T-helper 1 cell (primary cell): Measurements from ENCODE around the gene DMAC1.
A peak's percentile ranks its signal among the peaks of the same experiment; 100 is the strongest.

Experiments used
- DNase-seq, 5 donors: peaks; one replicate each; pipeline ENCODE4 v3.0.0-alpha.2; 2012 to 2020
- total RNA-seq, 4 donors: gene quantifications; one replicate each; lab custom pipeline; 2026; lab: John Stamatoyannopoulos, UW

DMAC1 gene
- 9.2 to 20.2 (median 12.3) reads per million in 4 donors for total RNA-seq

- DNase-seq: peak; percentile 35 to 85 (median 53)
Observed at GRCh38 chr9:7799234-7799943, at the start of gene DMAC1. TSS of gene DMAC1 (minus strand) at chr9:7799778. CDS start at chr9:7799734, 44 bp downstream.

- DNase-seq: no peak
Observed at GRCh38 chr9:7849362-7849761, 49.8 kb upstream of the DMAC1 start.

DNA sequence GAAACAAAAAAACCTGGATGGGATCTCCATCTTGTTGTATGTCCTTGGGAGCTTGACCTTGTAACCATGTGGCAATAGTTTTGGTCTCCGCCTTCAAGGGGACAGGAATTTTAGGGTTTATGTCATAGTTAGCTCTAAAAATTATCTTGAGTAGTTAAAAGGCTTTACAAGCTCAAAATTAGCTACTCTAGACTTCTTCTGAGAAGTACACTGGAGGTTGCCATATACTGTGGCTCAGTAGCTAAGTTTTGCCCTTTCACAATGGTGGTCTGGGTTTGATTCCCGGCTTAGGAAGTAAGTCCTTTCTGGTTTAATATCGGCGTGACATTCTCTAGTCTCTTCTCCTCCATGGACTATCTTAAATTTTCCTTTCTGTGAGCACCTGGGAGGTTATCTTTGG lies 48.9 kb upstream of the DMAC1 start:
- DNase-seq: no peak

DNA sequence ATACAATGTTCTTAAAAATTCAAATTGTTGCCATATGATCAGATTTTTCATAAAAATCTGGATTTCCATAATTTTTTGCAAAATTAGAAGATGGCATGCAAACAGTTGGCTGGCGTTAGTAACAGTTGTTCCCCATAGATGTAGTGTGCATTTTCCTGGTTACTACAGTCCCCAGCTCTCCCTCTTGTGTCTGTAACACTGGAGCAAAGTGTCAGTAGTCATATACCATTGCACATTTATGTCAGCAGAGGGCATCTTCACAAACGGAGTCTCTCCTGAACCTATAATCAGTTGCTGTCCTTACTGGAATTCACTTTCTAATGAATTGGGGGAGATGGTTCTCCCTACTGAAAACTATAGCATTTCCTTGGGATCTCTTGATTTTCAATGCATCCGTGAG lies 44.7 kb upstream of the DMAC1 start:
- peak in 1 of 5 donors; percentile 23 for DNase-seq

DNA sequence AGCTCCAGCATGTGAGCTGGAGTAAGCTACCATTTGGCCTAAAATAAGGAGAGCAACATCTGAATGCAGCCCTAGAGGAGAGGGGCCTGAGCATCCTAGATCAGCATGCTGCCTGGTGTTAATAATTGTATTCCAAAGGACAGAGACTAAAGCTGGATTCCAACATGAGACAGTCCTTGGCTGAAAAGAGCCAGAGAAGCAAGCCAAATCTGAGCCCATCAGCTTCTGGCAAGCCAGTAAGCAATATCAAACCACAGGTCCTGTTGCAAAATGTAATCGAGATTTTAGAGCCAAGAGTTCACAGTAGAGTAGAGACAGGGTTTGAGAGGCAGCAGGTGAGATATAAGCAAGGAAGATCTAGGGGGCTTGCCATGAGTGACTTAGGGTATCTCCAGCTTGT lies 42.3 kb upstream of the DMAC1 start:
- DNase-seq: no peak

DNA sequence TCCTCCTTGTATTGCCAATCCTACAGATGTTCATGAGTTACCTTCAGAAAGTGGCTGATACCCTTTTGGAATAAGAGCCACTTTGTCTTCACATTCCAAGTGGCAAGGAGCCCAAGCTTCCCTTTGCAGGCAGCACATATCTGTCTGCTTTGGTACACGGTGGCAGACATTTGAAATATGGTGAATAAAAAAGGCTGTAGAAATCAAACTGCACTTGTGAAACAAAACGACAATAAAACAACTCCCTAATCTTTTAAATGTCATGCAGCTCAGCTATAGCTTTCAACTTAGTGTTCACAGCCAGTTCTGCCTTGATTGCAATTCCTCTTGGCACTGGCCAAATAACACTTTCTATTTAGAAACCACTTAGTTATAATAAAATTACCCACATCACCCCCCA lies 35.0 kb upstream of the DMAC1 start:
- DNase-seq: no peak

GRCh38 chr9:7828334-7828733 lies 28.8 kb upstream of the DMAC1 start:
- no peak for DNase-seq

- no peak for DNase-seq
Observed at GRCh38 chr9:7827792-7828191, 28.2 kb upstream of the DMAC1 start.

DNA sequence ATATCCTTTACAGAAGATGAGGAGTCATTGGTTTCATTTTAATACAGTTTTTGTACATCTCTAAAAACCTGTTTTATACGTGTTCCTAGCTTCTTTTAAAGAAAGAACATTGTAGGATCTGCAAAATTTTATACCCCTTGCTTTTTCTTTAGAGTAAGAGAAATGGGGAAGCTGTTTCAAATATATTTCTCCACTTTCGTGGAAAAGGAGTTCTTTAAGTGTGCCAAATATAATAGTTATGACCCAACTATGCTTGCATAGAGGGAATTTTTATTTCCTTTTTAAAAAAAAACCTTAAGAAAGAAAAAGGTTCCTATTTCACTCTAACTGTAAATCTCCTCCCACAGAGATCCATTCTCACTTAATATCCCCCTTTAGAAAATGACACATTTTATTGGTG lies 27.5 kb upstream of the DMAC1 start:
- DNase-seq: no peak

DNA sequence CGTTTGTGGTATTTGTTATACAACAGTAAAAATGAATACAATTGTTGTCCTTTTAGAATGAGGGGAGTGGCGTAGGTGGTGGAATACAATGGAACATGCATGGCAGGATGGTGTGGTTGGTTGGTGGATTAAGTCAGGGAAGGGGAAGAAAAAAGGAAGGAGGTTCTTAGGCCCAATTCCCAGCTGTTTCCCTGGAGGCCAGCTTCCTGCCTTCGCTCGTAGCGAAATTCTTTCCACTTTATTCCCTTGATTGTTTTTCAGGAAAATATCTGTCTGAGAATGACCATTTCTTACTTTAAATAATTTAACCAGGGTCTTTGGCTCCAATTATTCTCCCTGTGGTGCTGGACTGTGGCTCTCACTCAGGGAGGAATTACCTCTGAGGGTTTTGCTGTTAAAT lies 24.1 kb upstream of the DMAC1 start:
- DNase-seq: no peak

DNA sequence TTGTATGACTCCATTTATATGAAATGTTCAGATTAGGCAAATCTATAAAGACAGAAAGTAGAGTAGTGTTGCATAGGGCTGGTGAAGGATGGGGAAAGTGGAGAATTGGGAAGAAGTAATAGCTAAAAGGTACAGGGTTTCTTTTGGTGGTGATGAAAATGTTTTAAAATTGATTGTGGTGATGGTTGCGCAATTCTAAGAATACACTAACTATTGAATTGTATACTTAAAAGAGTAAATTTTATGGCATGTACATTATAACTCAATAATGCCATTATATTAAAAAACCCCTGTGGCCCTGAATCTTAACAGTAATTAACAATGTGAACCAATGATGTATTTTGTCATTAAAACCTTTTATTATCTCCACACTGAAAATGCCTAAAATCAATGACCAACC lies 20.4 kb upstream of the DMAC1 start:
- no peak for DNase-seq

GRCh38 chr9:7816021-7816420 lies 16.4 kb upstream of the DMAC1 start:
- DNase-seq: no peak

GRCh38 chr9:7813030-7813429 lies 13.5 kb upstream of the DMAC1 start:
- no peak for DNase-seq

GRCh38 chr9:7811677-7812076 lies 12.1 kb upstream of the DMAC1 start:
- DNase-seq: no peak

GRCh38 chr9:7802666-7803065 lies 3.1 kb upstream of the DMAC1 start:
- DNase-seq: no peak

DNA sequence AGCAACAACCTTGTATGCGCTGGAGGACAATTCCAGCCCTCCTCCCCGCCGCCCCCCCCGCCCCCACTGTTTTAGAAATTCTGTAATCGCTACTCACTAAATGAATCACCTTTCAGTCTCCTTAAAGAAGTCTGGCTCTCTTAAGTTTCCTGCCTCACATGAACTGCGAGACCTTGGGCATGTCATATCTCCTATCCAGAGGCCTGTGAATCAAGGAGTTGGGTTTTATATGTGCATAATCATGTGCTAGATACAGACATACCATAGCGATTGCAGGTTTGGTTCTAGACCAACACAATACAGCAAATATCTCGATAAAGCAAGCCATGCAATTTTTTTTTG lies 337 bp upstream of the DMAC1 start:
- DNase-seq: no peak

GRCh38 chr9:7794196-7794595 lies 5.4 kb downstream of the DMAC1 start:
- peak in 1 of 5 donors; percentile 23 for DNase-seq

GRCh38 chr9:7791394-7791793 lies 8.2 kb downstream of the DMAC1 start:
- DNase-seq: no peak

DNA sequence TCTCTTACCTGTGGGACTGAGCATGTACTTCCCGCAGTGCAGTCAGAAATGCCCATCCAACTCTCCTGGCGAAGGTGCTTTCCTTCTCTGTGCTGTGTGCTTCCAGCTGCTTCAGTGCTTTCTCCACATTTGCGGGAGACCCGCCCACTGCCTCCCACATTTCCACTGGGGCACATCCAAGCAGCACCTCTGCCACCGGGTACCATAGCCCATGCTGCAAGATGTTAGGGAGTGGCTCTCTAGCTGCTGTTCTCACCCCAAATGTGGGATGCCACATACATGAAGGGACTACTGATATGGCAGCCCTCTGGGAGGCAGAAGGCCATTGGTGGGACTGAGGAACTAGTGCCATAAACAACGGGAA lies 8.8 kb downstream of the DMAC1 start:
- DNase-seq: no peak

GRCh38 chr9:7790022-7790818 lies 9.4 kb downstream of the DMAC1 start:
- no peak for DNase-seq

DNA sequence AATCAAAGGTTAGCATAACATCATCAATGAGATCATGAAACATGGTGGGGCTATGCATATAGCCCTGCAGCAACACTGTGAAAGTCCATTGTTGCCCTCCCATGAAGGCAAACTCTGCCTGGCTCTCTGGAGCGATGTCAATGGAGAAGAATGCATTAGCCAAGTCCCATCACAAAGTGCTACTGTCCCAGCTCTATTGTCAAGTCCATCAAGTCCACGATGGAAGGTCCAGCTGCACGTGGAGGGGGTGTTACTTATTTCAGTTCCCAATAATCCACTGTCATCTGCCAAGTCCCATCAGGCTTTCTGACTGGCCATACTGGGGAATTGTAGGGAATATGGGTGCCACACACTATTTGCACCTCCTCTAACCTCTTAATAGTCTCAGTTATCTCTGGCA lies 10.8 kb downstream of the DMAC1 start:
- no peak for DNase-seq

DNA sequence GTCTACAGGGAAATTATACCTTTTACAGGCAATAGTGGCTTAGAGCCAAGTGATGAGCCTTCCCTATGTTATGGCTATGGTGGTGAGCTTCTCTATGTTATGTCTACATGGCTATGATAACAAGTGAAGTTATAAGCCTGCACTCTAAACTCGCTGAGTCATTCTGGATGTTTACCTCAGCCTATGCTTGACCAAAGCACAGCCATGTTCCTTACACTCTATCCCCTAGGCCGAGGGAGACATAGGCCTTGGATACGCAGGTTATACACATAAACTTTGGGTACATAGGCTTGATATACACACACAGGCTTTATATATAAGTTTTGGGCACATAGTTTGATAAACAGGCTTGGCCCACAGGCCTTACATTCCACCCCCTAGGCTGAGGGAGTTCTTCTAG lies 13.8 kb downstream of the DMAC1 start:
- no peak for DNase-seq

DNA sequence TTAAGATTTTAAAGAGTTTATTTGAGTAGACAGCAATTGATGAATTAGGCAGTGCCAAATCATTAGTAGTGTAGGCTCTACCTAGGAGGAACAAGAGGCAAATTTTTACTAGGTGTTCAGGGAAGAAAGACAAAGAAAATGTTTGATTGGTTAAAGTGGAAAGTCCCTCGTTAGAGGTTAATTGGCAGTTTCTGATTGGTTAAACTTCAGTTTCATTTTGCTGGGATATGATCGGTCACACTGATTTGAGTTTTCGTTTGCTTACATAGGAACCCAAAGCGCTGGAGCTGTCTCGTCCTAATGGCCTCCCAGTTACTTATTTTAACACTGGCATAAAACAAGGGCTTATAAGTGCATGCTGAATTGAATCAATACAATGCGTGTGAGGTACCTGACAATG lies 15.1 kb downstream of the DMAC1 start:
- no peak for DNase-seq

GRCh38 chr9:7783635-7784063 lies 15.9 kb downstream of the DMAC1 start:
- no peak for DNase-seq
